ENCODE results near the gene DMKN.

Gene DMKN

GRCh38 chr19:35513628-35514281 lies at the start of gene DMKN:
DMKN (minus strand) TSS chr19:35513649; CDS start chr19:35513475, 174 bp downstream.
- no peak for DNase-seq

GRCh38 chr19:35562776-35563175 lies 49.3 kb upstream of the DMKN start:
- DNase-seq = no peak

GRCh38 chr19:35562336-35562735 lies 48.9 kb upstream of the DMKN start:
- no peak for DNase-seq

- no peak for DNase-seq
Measured at GRCh38 chr19:35561436-35561835, 48.0 kb upstream of the DMKN start.

- no peak for DNase-seq
Measured at GRCh38 chr19:35560677-35561076, 47.2 kb upstream of the DMKN start.

GRCh38 chr19:35560271-35560670 lies 46.8 kb upstream of the DMKN start:
- no peak for DNase-seq

- no peak for DNase-seq
Measured at GRCh38 chr19:35559781-35560180, 46.3 kb upstream of the DMKN start.

GRCh38 chr19:35559281-35559659 lies 45.8 kb upstream of the DMKN start:
- DNase-seq = no peak

- DNase-seq = no peak
Measured at GRCh38 chr19:35558400-35559280, 45.2 kb upstream of the DMKN start.

GRCh38 chr19:35557539-35558399 lies 44.3 kb upstream of the DMKN start:
- DNase-seq = peak; percentile 100

- DNase-seq = no peak
Measured at GRCh38 chr19:35556846-35557538, 43.5 kb upstream of the DMKN start.

GRCh38 chr19:35556025-35556590 lies 42.7 kb upstream of the DMKN start:
- DNase-seq = no peak

- no peak for DNase-seq
Measured at GRCh38 chr19:35555301-35556005, 42.0 kb upstream of the DMKN start.

GRCh38 chr19:35554076-35554475 lies 40.6 kb upstream of the DMKN start:
- DNase-seq = no peak

- no peak for DNase-seq
Measured at GRCh38 chr19:35553385-35554000, 40.0 kb upstream of the DMKN start.

GRCh38 chr19:35552534-35553384 lies 39.3 kb upstream of the DMKN start:
- DNase-seq = no peak

- no peak for DNase-seq
Measured at GRCh38 chr19:35551091-35551810, 37.8 kb upstream of the DMKN start.

GRCh38 chr19:35549879-35550523 lies 36.6 kb upstream of the DMKN start:
- no peak for DNase-seq
